Motor neuron (in vitro differentiated cells): ENCODE results near the gene ABCC4. TPM values are rescaled to one million over a fixed set of nuclear protein-coding genes. Genes with fewer than 3 reads are reported as not detected.

Experiments used
- ATAC-seq, 8 experiments: fragments of 200-7000 bp; cut with Tn5 transposase; replicated peaks in 6 of 8; 2 replicates each; pipeline ENCODE4 v1.8.0; 2021; ENCODE audit warnings: mild to moderate bottlenecking in 8 of 8, moderate library complexity in 8 of 8
- H3K27ac ChIP-seq, 2 donors: fragments of 250-450 bp; sonication (Bioruptor Pico); 2 replicates each; pipeline ENCODE4 v1.9.0; 2021; ENCODE audit warnings: antibody characterized with exemption in 2 of 2, mild to moderate bottlenecking in 2 of 2, moderate library complexity in 1 of 2
- H3K4me1 ChIP-seq, 2 donors: fragments of 250-450 bp; sonication (Bioruptor Pico); replicated peaks in 1 of 2; 2 replicates each; pipeline ENCODE4 v1.6.1; 2021; ENCODE audit warnings: antibody characterized with exemption in 2 of 2, mild to moderate bottlenecking in 2 of 2, moderate library complexity in 1 of 2
- H3K4me3 ChIP-seq, 5 donors: fragments of 250-450 bp; sonication (Bioruptor Pico); 2 replicates each; pipeline ENCODE4 v1.9.0; 2021; ENCODE audit warnings: antibody characterized with exemption in 5 of 5, mild to moderate bottlenecking in 5 of 5, moderate library complexity in 4 of 5
- WGBS, 10 experiments: fragments of 450-650 bp; shearing (Covaris generic); methylation state at CpG; one replicate each; pipeline ENCODE4 v1.0.0; 2022; 5-methylcytosine and 5-hydroxymethylcytosine counted together
- in situ Hi-C, 9 experiments: fragments of 400-800 bp; cut with MboI; loops; one replicate each; pipeline ENCODE4 v1.15.0; 2021; ENCODE audit warnings: low sequenced_read_pairs in 9 of 9, low pct_unique_long_range_greater_than_20kb in 2 of 9; ENCODE audit not compliant: unreplicated experiment in 9 of 9
- total RNA-seq, 8 experiments: library from RNA; unstranded; fragments of 300-600 nt; gene quantifications; 2 replicates each; pipeline versions ENCODE4 v1.2.3 to v1.2.4, GENCODE V29; 2022

ABCC4 gene
- total RNA-seq, 8 experiments from 2014 or later, result 2.5 to 13.0 (median 8.0) TPM

GRCh38 chr13:94987869-94988268 is 313.4 kb downstream of the ABCC4 start:
- Histone ChIP-seq H3K4me3 (no peak overlapping the region), H3K4me1 (peaks cover 0 to 10% of the 10 kb centered on the region in 2 donors), H3K27ac (no peak overlapping the region)
- in situ Hi-C loops, result loop anchor here in 1 of 9 experiments (25.0 kb wide), 1 partner anchor 399 kb away; no protein-coding TSS in a partner anchor
- ATAC-seq, result no peak
- WGBS, 10 experiments, result 91 to 100% (median 100%) methylated on average over 1 of the region's 1 CpG; no CpG with 5 or more reads in 1 of the 10 experiments

- in situ Hi-C loops, result loop anchor here in 1 of 9 experiments (25.0 kb wide), 1 partner anchor 400 kb away; no protein-coding TSS in a partner anchor
- ATAC-seq, result no peak
- Histone ChIP-seq H3K4me3 (no peak overlapping the region), H3K27ac (no peak overlapping the region), H3K4me1 (peaks cover 0 to 10% of the 10 kb centered on the region in 2 donors)
- 14 to 94% (median 75%) methylated on average over 1 to 5 of the region's 5 CpGs; no CpG with 5 or more reads in 4 of the 10 experiments for WGBS, 10 experiments
Observed at GRCh38 chr13:94987081-94987480, 314.2 kb downstream of the ABCC4 start.

- ATAC-seq, result peak in 3 of 8 experiments; percentile 80 to 94 (median 83)
- H3K4me3 ChIP-seq, result no peak overlapping the region
- in situ Hi-C loops, result loop anchor here in 1 of 9 experiments (25.0 kb wide), 1 partner anchor 402 kb away; no protein-coding TSS in a partner anchor
- WGBS, 10 experiments, result 0 to 93% (median 78%) methylated on average over 2 to 4 of the region's 4 CpGs
- no peak overlapping the region for H3K27ac ChIP-seq
- H3K4me1 ChIP-seq, result peaks cover 0 to 10% of the 10 kb centered on the region in 2 donors
Observed at GRCh38 chr13:94984958-94985357, 316.3 kb downstream of the ABCC4 start.

- Histone ChIP-seq H3K4me1 (peaks cover 18 to 23% of the 10 kb centered on the region in 2 donors), H3K27ac (no peak overlapping the region), H3K4me3 (no peak overlapping the region)
- in situ Hi-C loops, result loop anchor here in 1 of 9 experiments (25.0 kb wide), 1 partner anchor 409 kb away; no protein-coding TSS in a partner anchor
- no peak for ATAC-seq
- 49 to 100% (median 92%) methylated on average over 1 to 3 of the region's 3 CpGs; no CpG with 5 or more reads in 1 of the 10 experiments for WGBS, 10 experiments
Observed at GRCh38 chr13:94978516-94978915, 322.7 kb downstream of the ABCC4 start.

GRCh38 chr13:94974015-94974951 is 327.0 kb downstream of the ABCC4 start:
- in situ Hi-C loops, result no loop called here
- Histone ChIP-seq H3K27ac (peak overlapping the region; percentile 26 to 63), H3K4me1 (peaks cover 24 to 25% of the 10 kb centered on the region in 2 donors), H3K4me3 (no peak overlapping the region)
- WGBS, 10 experiments, result 0 to 67% (median 19%) methylated on average over 1 to 7 of the region's 7 CpGs
- peak; percentile 48 to 94 (median 81) for ATAC-seq

- Histone ChIP-seq H3K4me3 (no peak overlapping the region), H3K27ac (no peak overlapping the region), H3K4me1 (peaks cover 27 to 29% of the 10 kb centered on the region in 2 donors)
- 13 to 100% (median 65%) methylated on average over 1 to 4 of the region's 4 CpGs; no CpG with 5 or more reads in 1 of the 10 experiments for WGBS, 10 experiments
- ATAC-seq, result no peak
- in situ Hi-C loops, result no loop called here
Observed at GRCh38 chr13:94972262-94972661, 329.0 kb downstream of the ABCC4 start.
